ENCODE results near the gene VEGFA. TPM values are rescaled to one million over a fixed set of nuclear protein-coding genes. Genes with fewer than 3 reads are reported as not detected.

Gene VEGFA
- total and polyA plus RNA-seq, 2 of the 8 experiments (the other 6 are each of a cell fraction or from before 2014, with no cell fraction given), result 42.2 to 58.5 TPM

DNA sequence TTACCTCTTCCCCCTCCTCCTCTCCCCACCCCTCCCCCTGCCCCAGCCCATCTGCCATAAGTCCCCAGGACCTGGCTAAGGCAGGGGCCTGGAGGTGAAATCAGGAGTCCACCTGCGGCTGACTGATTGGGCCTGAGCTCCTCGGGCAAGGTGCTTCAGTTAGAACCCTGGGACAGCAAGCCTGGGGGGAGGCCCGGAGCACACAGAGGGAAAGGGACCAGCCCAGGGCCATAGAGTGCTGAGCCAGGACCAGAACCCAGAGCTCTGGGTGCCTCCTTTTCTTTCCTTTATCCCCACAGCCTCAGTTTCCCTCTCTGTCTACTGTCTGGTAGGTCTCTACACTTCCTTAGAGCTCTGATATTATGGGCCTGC is 35.7 kb upstream of the VEGFA start:
- DNase-seq (ENCODE audit: low read depth in 1 of 2, low spot score in 2 of 2), result no peak
- peaks cover 0 to 3% of the 10 kb centered on the region in 2 experiments for H4K20me1 ChIP-seq (replicated peaks in 1 of 2; ENCODE audit: control insufficient read depth in 1 of 2, insufficient read depth in 2 of 2, low read length in 2 of 2)
- H3K23me2 ChIP-seq (ENCODE audit: low read depth, low read length), result peaks cover 7% of the 10 kb centered on the region; the same call in 1 of the 2 replicates
- no peak overlapping the region for H2BK20ac ChIP-seq (ENCODE audit: low read length)
- peak overlapping the region; percentile 35; the same call in 1 of the 2 replicates for H4K8ac ChIP-seq (ENCODE audit: extremely low read depth, insufficient read depth, low read length)
- POLR2A ChIA-PET (ENCODE audit: partially characterized antibody), result interaction anchor here (1.9 to 2.0 kb wide), 2 partner anchors 10 to 36 kb away, joined by 5 to 6 read pairs; partner anchors contain the start of gene VEGFA
- no peak overlapping the region for H3K4ac ChIP-seq (replicated peaks; ENCODE audit: insufficient read length, low read depth, low read length)
- H3K18ac ChIP-seq (ENCODE audit: extremely low read depth, low read length), result no peak overlapping the region
- H2AK5ac ChIP-seq (ENCODE audit: low read depth, low read length), result no peak overlapping the region
- no peaks in the 10 kb centered on the region for H3K36me3 ChIP-seq (ENCODE audit: control insufficient read depth in 2 of 4, insufficient read depth in 4 of 4, low read length in 3 of 4)
- no peak overlapping the region for H3K4me3 ChIP-seq (ENCODE audit: extremely low read depth in 1 of 4, insufficient read depth in 2 of 4, low read depth in 3 of 4, low read length in 4 of 4)
- FAIRE-seq, result no peak
- no peaks in the 10 kb centered on the region for H3K27me3 ChIP-seq (replicated peaks in 1 of 4; ENCODE audit: control insufficient read depth in 3 of 4, extremely low read depth in 1 of 4, insufficient read depth in 3 of 4, low read length in 3 of 4)
- no peak overlapping the region for H3K56ac ChIP-seq (replicated peaks; ENCODE audit: insufficient read length, low read depth, low read length)
- peaks cover 0 to 11% (median under 1%) of the 10 kb centered on the region in 4 experiments; a peak in 3 of 7 replicates for H3K4me1 ChIP-seq (replicated peaks in 1 of 4; ENCODE audit: control insufficient read depth in 3 of 4, insufficient read depth in 4 of 4, low read length in 3 of 4)
- no peak overlapping the region for H2BK120ac ChIP-seq (replicated peaks; ENCODE audit: low read depth, low read length)
- CTCF ChIA-PET (ENCODE audit: partially characterized antibody), result interaction anchor here (0.9 to 5.1 kb wide), 7 partner anchors 9 to 87 kb away, joined by 3 to 31 read pairs (median 4); no protein-coding TSS in a partner anchor
- no peak overlapping the region for H4K5ac ChIP-seq (ENCODE audit: insufficient read length, low read depth, low read length)
- H3K9ac ChIP-seq (replicated peaks in 1 of 4; ENCODE audit: extremely low read depth in 1 of 4, low read depth in 3 of 4, low read length in 3 of 4), result no peak overlapping the region
- TF ChIP-seq EGR1 (IDR thresholded peaks at IDR 0.05; ENCODE audit: borderline replicate concordance, low read depth, low read length) (no peak), RNF2 (IDR thresholded peaks at IDR 0.05; ENCODE audit: borderline replicate concordance, low read depth, low read length, missing control alignments, poor library complexity, severe bottlenecking) (no peak), JUN (IDR thresholded peaks at IDR 0.05; ENCODE audit: low read depth, low read length) (no peak), NANOG (IDR thresholded peaks at IDR 0.05; ENCODE audit: insufficient read depth, low read depth, low read length, poor library complexity, severe bottlenecking) (no peak), PHF8 (conservative IDR thresholded peaks at IDR 0.05; ENCODE audit: low read depth, low read length) (no peak), YY1 (IDR thresholded peaks at IDR 0.05; ENCODE audit: low read depth, low read length) (no peak), FOSL1 (IDR thresholded peaks at IDR 0.05; ENCODE audit: insufficient read depth, low read depth, low read length) (no peak), SIN3A (conservative IDR thresholded peaks at IDR 0.05 in 1 of 2, IDR thresholded peaks at IDR 0.05 in 1 of 2; ENCODE audit: low read depth in 1 of 2, low read length in 2 of 2) (no peak), RXRA (IDR thresholded peaks at IDR 0.05; ENCODE audit: insufficient read depth, low read depth, low read length) (no peak)
- no peak overlapping the region for H3K4me2 ChIP-seq (ENCODE audit: insufficient read depth in 1 of 2, low read depth in 2 of 2, low read length in 2 of 2)
- H2BK15ac ChIP-seq (ENCODE audit: low read length), result no peak overlapping the region
- H3K23ac ChIP-seq (ENCODE audit: insufficient read length), result no peak overlapping the region
- H2AFZ ChIP-seq (ENCODE audit: low read length), result no peak overlapping the region
- WGBS, 2 experiments (ENCODE audit: extremely low coverage in 1 of 2, insufficient coverage in 1 of 2, insufficient read length in 1 of 2, insufficient replicate concordance in 2 of 2, low coverage in 1 of 2, low lambda C conversion rate in 2 of 2, missing lambda C conversion rate in 1 of 2), result 89% methylated on average over 3 of the region's 3 CpGs; no CpG with 5 or more reads in 1 of the 2 experiments
- H3K79me1 ChIP-seq (ENCODE audit: low read depth, low read length), result no peaks in the 10 kb centered on the region
- H4K91ac ChIP-seq (replicated peaks; ENCODE audit: insufficient read length, low read length), result peak overlapping the region; percentile 54
- no peaks in the 10 kb centered on the region for H3K9me3 ChIP-seq (ENCODE audit: insufficient read depth in 2 of 2, low read depth in 1 of 2, low read length in 1 of 2)
- no peak overlapping the region for H3K14ac ChIP-seq (ENCODE audit: insufficient read length)
- no peak overlapping the region for H2BK5ac ChIP-seq (ENCODE audit: low read depth, low read length)
- H2BK12ac ChIP-seq (ENCODE audit: low read depth, low read length), result no peak overlapping the region
- no peak overlapping the region for H3K27ac ChIP-seq (ENCODE audit: low read depth, low read length)
- no peaks in the 10 kb centered on the region for H3K79me2 ChIP-seq (ENCODE audit: control insufficient read depth in 1 of 2, insufficient read depth in 2 of 2, low read length in 2 of 2)
